Dendritic cell treated with granulocyte-macrophage colony-stimulating factor and Interleukin-4, amounts not matched to agents 40 ng/mL and 50 ng/mL, for 4 days (primary cell): Measurements from ENCODE around the gene FAM222A.
A peak's percentile ranks its signal among the peaks of the same experiment; 100 is the strongest.

Experiments
- H3K27ac Mint-ChIP-seq: one replicate; pipeline ENCODE4 v1.8.0; 2022; ENCODE audit warnings: mild to moderate bottlenecking, mixed read lengths
- H3K27me3 Mint-ChIP-seq: one replicate; pipeline ENCODE4 v1.8.0; 2022; ENCODE audit warnings: mild to moderate bottlenecking, mixed read lengths
- H3K36me3 Mint-ChIP-seq: one replicate; pipeline ENCODE4 v1.8.0; 2022; ENCODE audit warnings: low read depth, mixed read lengths
- H3K4me1 Mint-ChIP-seq: one replicate; pipeline ENCODE4 v1.8.0; 2022; ENCODE audit warnings: low read depth, mixed read lengths
- H3K4me3 Mint-ChIP-seq: one replicate; pipeline ENCODE4 v1.8.0; 2022; ENCODE audit warnings: mild to moderate bottlenecking, moderate library complexity, mixed read lengths
- H3K9me3 Mint-ChIP-seq: one replicate; pipeline ENCODE4 v1.8.0; 2022; ENCODE audit warnings: mixed read lengths
- intact Hi-C: fragments of 100-400 bp; cut with micrococcal nuclease; formaldehyde crosslinking; loops from one replicate; pipeline ENCODE4 v1.15.0; 2022

FAM222A gene

DNA sequence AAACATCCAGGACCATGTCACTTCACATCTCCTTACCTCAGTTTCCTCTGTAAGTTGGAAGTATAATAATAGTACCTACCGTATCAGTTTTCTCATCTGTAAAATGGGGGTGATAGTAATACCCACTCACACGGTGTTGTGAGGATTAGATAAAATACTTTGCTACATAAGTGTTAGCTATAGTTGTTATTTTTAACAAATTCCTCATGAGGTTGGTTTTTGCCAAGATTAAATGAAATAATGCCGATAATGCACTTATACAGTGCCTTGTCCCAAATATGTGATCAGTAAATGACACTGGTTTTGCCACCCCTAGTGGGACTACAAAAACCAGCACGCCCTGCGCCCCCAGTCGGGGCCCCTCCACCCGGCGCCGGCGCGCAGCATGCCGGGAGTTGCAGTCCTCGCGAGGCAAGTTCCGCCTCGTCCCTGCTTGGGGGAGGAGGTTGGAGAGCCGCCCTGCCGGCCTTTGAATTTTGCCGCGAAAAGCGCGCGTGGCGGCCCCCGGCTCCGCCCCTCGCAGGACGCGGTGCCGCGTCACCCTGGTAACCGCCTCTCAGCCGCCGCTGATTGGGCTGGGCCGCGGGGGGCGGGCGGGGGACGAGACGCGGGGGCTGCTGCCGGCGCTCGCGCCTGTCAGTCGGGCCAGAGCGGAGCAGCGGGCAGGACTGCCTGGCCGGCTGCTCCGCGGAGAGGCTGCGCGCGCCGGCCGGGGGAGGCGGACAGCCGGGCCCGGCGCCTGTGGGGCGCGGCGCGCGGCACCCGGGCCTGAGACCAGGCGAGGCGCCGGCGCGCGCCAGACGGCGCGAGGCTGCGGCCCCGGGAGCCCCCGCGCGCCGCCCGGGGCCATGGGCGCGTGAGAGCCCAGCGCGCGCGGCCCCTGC, at the start of gene FAM222A:
Gene FAM222A (plus strand): TSS at position 639 of the 884 bp plus-strand sequence. CDS start 30,322 bp downstream, outside the sequence.
- Mint-ChIP-seq H3K4me3 (peak within 1 kb of the TSS; percentile 72), H3K36me3 (no peaks in the 10 kb centered on the region), H3K27ac (no peak within 1 kb of the TSS), H3K9me3 (no peaks in the 10 kb centered on the region), H3K27me3 (peaks cover 72% of the 10 kb centered on the region), H3K4me1 (no peaks in the 10 kb centered on the region)
- intact Hi-C loops: loop anchor here (1.0 kb wide), 1 partner anchor 116 kb away; no protein-coding TSS in a partner anchor

GRCh38 chr12:109664402-109664801, 49.2 kb upstream of the FAM222A start:
- Mint-ChIP-seq H3K36me3 (no peaks in the 10 kb centered on the region), H3K27me3 (peaks cover 13% of the 10 kb centered on the region), H3K9me3 (no peaks in the 10 kb centered on the region), H3K4me1 (no peaks in the 10 kb centered on the region), H3K4me3 (no peak overlapping the region), H3K27ac (no peak overlapping the region)
- intact Hi-C loops: no loop called here

GRCh38 chr12:109666068-109666467, 47.6 kb upstream of the FAM222A start:
- Mint-ChIP-seq H3K36me3 (no peaks in the 10 kb centered on the region), H3K27me3 (peaks cover 25% of the 10 kb centered on the region), H3K4me1 (no peaks in the 10 kb centered on the region), H3K27ac (no peak overlapping the region), H3K9me3 (no peaks in the 10 kb centered on the region), H3K4me3 (no peak overlapping the region)
- intact Hi-C loops: no loop called here

DNA sequence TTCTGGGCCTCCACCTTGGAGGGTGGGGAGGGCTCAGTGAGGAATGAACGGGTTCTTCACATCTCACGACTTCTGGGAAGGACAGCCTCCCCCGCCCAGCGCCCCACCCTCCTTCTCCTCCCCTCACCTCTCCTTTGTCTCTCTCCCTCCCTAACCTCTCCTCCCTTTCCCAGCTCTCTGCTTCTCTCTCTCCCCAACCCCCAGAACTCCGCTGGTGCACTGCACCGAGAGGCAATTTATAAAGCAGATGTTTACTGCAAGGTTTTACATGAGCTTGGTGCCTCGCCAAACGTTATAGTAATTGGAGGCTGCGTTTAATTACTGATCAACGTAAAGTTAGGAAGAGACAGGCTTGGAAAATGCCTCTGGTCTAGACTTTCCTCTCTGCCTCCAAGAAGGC, 42.9 kb upstream of the FAM222A start:
- no peak overlapping the region for H3K27ac Mint-ChIP-seq
- peaks cover 29% of the 10 kb centered on the region for H3K27me3 Mint-ChIP-seq
- intact Hi-C loops: no loop called here
- H3K9me3 Mint-ChIP-seq: no peaks in the 10 kb centered on the region
- no peaks in the 10 kb centered on the region for H3K4me1 Mint-ChIP-seq
- H3K36me3 Mint-ChIP-seq: no peaks in the 10 kb centered on the region
- H3K4me3 Mint-ChIP-seq: no peak overlapping the region

- no peaks in the 10 kb centered on the region for H3K36me3 Mint-ChIP-seq
- H3K9me3 Mint-ChIP-seq: no peaks in the 10 kb centered on the region
- H3K4me1 Mint-ChIP-seq: peaks cover 4% of the 10 kb centered on the region
- no peak overlapping the region for H3K27ac Mint-ChIP-seq
- peaks cover 31% of the 10 kb centered on the region for H3K27me3 Mint-ChIP-seq
- no peak overlapping the region for H3K4me3 Mint-ChIP-seq
- intact Hi-C loops: no loop called here
Measured at GRCh38 chr12:109671502-109671901, 42.1 kb upstream of the FAM222A start.

GRCh38 chr12:109673379-109673778, 40.2 kb upstream of the FAM222A start:
- Mint-ChIP-seq H3K27me3 (peaks cover 34% of the 10 kb centered on the region), H3K9me3 (no peaks in the 10 kb centered on the region), H3K4me1 (peaks cover 7% of the 10 kb centered on the region), H3K36me3 (no peaks in the 10 kb centered on the region), H3K4me3 (no peak overlapping the region), H3K27ac (no peak overlapping the region)
- intact Hi-C loops: no loop called here

DNA sequence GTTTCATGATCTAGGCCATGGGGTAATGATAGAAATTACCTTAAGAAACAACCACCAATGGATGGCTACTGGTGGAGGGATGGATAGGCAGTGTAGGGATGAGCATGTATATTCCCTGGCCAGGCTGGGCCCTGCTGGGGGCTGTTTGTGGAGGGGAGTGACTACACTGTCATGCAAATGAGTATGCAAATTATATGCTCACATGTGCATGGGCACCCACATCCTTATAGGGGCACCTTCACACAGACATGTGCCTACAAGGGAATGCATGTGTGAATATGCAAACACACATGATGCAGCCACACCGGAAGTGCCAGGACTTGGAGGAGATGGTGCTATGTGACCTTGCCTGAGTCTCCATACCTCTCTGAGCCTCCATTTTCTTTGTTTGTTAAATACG, 39.7 kb upstream of the FAM222A start:
- intact Hi-C loops: no loop called here
- Mint-ChIP-seq H3K36me3 (no peaks in the 10 kb centered on the region), H3K9me3 (no peaks in the 10 kb centered on the region)

DNA sequence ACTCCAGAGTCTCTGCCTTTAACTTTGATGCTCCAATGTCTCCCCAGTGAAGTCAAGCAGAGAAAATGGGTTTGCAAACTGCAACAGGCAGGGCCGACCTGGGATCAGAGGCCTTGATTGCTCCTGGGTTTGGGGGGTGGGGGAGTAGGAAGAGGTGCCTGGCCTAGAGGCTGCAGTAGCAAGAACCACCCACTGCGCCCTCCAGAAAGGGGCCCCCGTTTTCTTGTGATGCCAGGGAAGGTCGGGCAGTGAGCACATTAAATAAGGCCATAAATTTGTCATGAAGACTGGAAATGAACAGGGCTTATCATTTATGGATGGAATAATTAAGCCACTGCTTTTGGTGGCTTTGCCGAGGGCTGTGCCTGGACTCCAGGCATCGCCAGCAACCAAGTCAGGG, 38.2 kb upstream of the FAM222A start:
- peaks cover 20% of the 10 kb centered on the region for H3K4me1 Mint-ChIP-seq
- intact Hi-C loops: no loop called here
- peaks cover 21% of the 10 kb centered on the region for H3K27me3 Mint-ChIP-seq
- no peak overlapping the region for H3K4me3 Mint-ChIP-seq
- no peaks in the 10 kb centered on the region for H3K9me3 Mint-ChIP-seq
- H3K27ac Mint-ChIP-seq: no peak overlapping the region
- no peaks in the 10 kb centered on the region for H3K36me3 Mint-ChIP-seq

More for the DNA sequence above, 39.7 kb upstream of the FAM222A start:
- Mint-ChIP-seq H3K27me3 (peaks cover 31% of the 10 kb centered on the region), H3K4me3 (no peak overlapping the region), H3K27ac (no peak overlapping the region), H3K4me1 (peaks cover 11% of the 10 kb centered on the region)

- H3K4me1 Mint-ChIP-seq: peaks cover 30% of the 10 kb centered on the region
- H3K4me3 Mint-ChIP-seq: no peak overlapping the region
- peaks cover 15% of the 10 kb centered on the region for H3K27me3 Mint-ChIP-seq
- H3K9me3 Mint-ChIP-seq: no peaks in the 10 kb centered on the region
- no peak overlapping the region for H3K27ac Mint-ChIP-seq
- H3K36me3 Mint-ChIP-seq: no peaks in the 10 kb centered on the region
- intact Hi-C loops: no loop called here
Measured at GRCh38 chr12:109677279-109677691, 36.3 kb upstream of the FAM222A start.

- Mint-ChIP-seq H3K27me3 (peaks cover 14% of the 10 kb centered on the region), H3K36me3 (no peaks in the 10 kb centered on the region), H3K4me1 (peaks cover 34% of the 10 kb centered on the region), H3K4me3 (no peak overlapping the region), H3K27ac (no peak overlapping the region), H3K9me3 (no peaks in the 10 kb centered on the region)
- intact Hi-C loops: no loop called here
Measured at GRCh38 chr12:109678719-109679118, 34.9 kb upstream of the FAM222A start.

GRCh38 chr12:109679501-109680263, 33.9 kb upstream of the FAM222A start:
- Mint-ChIP-seq H3K27me3 (peaks cover 14% of the 10 kb centered on the region), H3K36me3 (no peaks in the 10 kb centered on the region), H3K27ac (peak overlapping the region; percentile 20), H3K9me3 (no peaks in the 10 kb centered on the region), H3K4me1 (peaks cover 34% of the 10 kb centered on the region), H3K4me3 (no peak overlapping the region)
- intact Hi-C loops: no loop called here

DNA sequence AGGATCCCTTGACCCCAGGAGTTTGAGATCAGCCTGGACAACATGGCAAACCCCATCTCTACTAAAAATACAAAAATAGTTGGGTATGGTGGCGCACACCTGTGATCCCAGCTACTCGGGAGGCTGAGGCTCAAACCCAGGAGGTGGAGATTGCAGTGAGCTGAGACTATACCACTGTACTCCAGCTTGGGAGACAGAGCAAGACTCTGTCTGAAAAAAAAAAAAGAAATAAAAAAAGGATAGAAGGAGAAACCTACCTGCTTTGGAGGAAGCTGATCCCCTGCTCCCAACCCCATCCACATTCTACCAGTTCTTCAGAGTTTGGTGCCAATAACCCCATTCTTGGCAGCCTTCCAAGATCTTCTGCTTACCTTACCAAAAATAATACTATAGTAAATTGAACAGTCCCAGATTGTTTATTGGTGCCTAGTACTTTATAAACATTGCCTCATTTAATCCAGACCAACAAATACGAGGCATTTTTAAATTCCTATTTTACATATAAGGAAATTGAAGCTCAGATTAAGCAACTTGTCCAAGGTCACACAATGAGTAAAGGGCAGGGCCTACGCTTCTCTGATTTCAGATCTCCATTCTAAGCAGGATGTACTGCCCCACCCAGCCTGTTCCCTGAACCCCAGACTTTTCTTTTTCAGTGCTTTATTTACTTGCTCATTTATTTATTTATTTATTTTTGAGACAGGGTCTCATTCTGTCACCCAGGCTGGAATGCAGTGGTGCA, 33.2 kb upstream of the FAM222A start:
- Mint-ChIP-seq H3K9me3 (no peaks in the 10 kb centered on the region), H3K4me1 (peaks cover 34% of the 10 kb centered on the region), H3K27me3 (peaks cover 14% of the 10 kb centered on the region), H3K4me3 (no peak overlapping the region), H3K36me3 (no peaks in the 10 kb centered on the region), H3K27ac (no peak overlapping the region)
- intact Hi-C loops: no loop called here

- no peaks in the 10 kb centered on the region for H3K9me3 Mint-ChIP-seq
- H3K27ac Mint-ChIP-seq: peak overlapping the region; percentile 69
- intact Hi-C loops: no loop called here
- no peaks in the 10 kb centered on the region for H3K36me3 Mint-ChIP-seq
- H3K27me3 Mint-ChIP-seq: peaks cover 14% of the 10 kb centered on the region
- peak overlapping the region; percentile 21 for H3K4me3 Mint-ChIP-seq
- peaks cover 28% of the 10 kb centered on the region for H3K4me1 Mint-ChIP-seq
Measured at GRCh38 chr12:109681986-109682707, 31.5 kb upstream of the FAM222A start.
